Stimulated activated memory B cell treated with anti-CD40 and anti-IgM and Interleukin-4, amounts not matched to agents 10 μg/mL and 1 μg/mL and 100 μg/mL, for 72 hours (primary cell): ENCODE data around the gene OLA1.

Experiments
- ATAC-seq: fragments of 150-1000 bp; cut with Tn5 transposase; 2 replicates; pipeline ENCODE4 v1.10.0; 2021
- H3K27ac Mint-ChIP-seq: one replicate; pipeline ENCODE4 v1.8.0; 2022; ENCODE audit warnings: mild to moderate bottlenecking, mixed read lengths
- H3K27me3 Mint-ChIP-seq: one replicate; pipeline ENCODE4 v1.8.0; 2022; ENCODE audit warnings: mixed read lengths
- H3K36me3 Mint-ChIP-seq: one replicate; pipeline ENCODE4 v1.8.0; 2022; ENCODE audit warnings: mixed read lengths
- H3K4me1 Mint-ChIP-seq: one replicate; pipeline ENCODE4 v1.8.0; 2022; ENCODE audit warnings: mixed read lengths
- H3K4me3 Mint-ChIP-seq: one replicate; pipeline ENCODE4 v1.8.0; 2022; ENCODE audit warnings: mild to moderate bottlenecking, moderate library complexity, mixed read lengths
- H3K9me3 Mint-ChIP-seq: one replicate; pipeline ENCODE4 v1.8.0; 2022; ENCODE audit warnings: mixed read lengths

The OLA1 gene

DNA sequence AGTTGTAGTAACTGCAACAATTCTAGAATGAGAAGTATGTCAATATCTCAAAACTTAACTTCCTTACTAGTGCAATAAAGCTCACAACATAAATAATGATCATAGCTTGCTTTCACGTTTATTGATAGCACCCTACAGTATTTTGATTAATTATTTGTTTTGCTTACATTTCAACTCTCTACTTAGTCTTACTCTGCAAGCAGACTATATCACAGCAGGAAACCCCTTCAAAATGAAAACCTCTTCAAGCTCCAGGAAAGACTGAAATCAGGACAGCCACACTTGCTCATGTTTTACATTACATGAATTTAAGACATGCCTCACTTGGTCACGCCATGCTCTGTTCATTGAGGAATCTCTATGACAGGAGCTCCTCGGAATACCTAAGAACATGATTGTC lies 3.3 kb downstream of the OLA1 start:
- no peaks in the 10 kb centered on the region for H3K9me3 Mint-ChIP-seq
- peaks cover 24% of the 10 kb centered on the region for H3K36me3 Mint-ChIP-seq
- H3K4me1 Mint-ChIP-seq: peaks cover 24% of the 10 kb centered on the region
- no peaks in the 10 kb centered on the region for H3K27me3 Mint-ChIP-seq
- ATAC-seq: no peak
- no peak overlapping the region for H3K4me3 Mint-ChIP-seq
- H3K27ac Mint-ChIP-seq: no peak overlapping the region

DNA sequence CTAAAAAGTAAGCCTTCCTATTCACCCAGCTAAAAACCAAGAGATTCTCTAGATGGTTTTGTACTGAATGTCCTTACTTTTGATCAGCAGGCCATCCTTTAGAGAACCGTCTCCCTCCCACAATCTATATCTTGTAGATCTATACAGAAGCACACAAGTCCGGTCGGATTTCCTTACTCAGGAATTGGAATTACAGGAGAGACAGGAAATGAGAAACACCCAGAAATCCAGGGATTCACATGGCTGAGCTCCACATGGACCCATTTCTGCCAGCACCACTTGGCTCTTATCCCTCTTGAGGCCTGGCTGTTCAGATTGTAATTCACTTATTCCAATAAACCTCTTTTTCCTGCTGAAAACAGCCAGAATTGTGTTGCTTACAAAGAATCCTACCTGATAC lies 4.5 kb downstream of the OLA1 start:
- Mint-ChIP-seq H3K36me3 (peaks cover 24% of the 10 kb centered on the region), H3K4me1 (peaks cover 24% of the 10 kb centered on the region)
- no peak for ATAC-seq

DNA sequence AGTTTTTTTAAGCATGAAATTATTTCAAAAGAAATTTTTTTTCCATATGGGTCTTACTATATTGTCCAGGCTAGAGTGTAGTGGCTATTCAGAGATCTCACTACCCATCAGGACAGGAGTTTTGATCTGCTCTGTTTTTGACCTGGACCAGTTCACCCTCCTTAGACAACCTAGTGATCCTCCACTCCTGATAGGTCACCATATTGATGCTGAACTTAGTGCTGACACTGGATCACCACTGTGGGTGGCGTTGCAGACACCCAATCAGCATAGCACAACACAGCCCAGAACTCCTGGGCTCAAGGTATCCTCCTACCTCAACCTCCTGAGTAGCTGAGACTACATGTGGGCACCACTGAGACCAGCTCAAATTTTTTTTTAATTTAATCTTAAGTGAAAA lies 8.2 kb downstream of the OLA1 start:
- H3K27ac Mint-ChIP-seq: no peak overlapping the region
- H3K9me3 Mint-ChIP-seq: no peaks in the 10 kb centered on the region
- H3K4me3 Mint-ChIP-seq: no peak overlapping the region
- peaks cover 18% of the 10 kb centered on the region for H3K36me3 Mint-ChIP-seq
- peaks cover 27% of the 10 kb centered on the region for H3K4me1 Mint-ChIP-seq
- H3K27me3 Mint-ChIP-seq: no peaks in the 10 kb centered on the region
- no peak for ATAC-seq

More for the DNA sequence above, 4.5 kb downstream of the OLA1 start:
- no peak overlapping the region for H3K4me3 Mint-ChIP-seq
- H3K9me3 Mint-ChIP-seq: no peaks in the 10 kb centered on the region
- H3K27me3 Mint-ChIP-seq: no peaks in the 10 kb centered on the region
- H3K27ac Mint-ChIP-seq: no peak overlapping the region

DNA sequence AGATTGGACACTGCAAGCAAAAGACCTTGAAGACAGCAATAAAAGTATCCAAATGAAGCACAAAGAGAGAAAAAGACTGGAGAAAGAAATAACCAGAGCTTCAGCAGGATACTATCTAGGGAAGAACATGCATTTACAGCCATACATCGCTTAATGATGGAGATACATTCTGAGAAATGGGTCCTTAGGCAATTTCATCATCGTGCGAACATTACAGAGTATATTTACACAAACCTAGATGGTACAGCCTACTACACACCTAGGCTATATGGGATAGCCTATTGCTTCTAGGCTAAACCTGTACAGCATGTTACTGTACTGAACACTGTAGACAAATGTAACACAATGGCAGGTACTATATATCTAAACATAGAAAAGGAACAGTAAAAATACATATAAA lies 11.9 kb downstream of the OLA1 start:
- ATAC-seq: no peak
- Mint-ChIP-seq H3K27ac (no peak overlapping the region), H3K4me3 (no peak overlapping the region), H3K27me3 (no peaks in the 10 kb centered on the region), H3K36me3 (peaks cover 13% of the 10 kb centered on the region), H3K9me3 (no peaks in the 10 kb centered on the region), H3K4me1 (peaks cover 42% of the 10 kb centered on the region)

DNA sequence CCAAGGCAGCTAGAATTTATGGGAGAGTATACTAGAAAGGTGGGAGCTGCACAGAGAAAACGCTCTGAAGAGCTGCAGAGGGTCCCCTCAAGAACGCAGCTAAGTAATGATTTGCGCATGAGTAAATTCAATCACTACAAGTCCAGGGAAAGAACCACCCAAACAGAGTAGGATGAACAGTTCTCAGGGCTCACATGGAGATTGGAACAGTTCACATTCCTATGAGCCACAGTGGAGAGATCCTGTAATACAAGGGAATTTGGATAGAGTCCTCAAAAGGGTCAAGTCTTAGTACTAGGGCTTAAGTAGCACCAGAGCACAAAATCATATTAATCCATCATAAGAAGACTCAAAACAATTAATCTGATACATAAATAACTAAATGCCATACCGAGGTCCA lies 12.7 kb downstream of the OLA1 start:
- no peaks in the 10 kb centered on the region for H3K27me3 Mint-ChIP-seq
- peaks cover 35% of the 10 kb centered on the region for H3K4me1 Mint-ChIP-seq
- H3K4me3 Mint-ChIP-seq: no peak overlapping the region
- no peaks in the 10 kb centered on the region for H3K9me3 Mint-ChIP-seq
- no peak for ATAC-seq
- peaks cover 10% of the 10 kb centered on the region for H3K36me3 Mint-ChIP-seq
- H3K27ac Mint-ChIP-seq: no peak overlapping the region

DNA sequence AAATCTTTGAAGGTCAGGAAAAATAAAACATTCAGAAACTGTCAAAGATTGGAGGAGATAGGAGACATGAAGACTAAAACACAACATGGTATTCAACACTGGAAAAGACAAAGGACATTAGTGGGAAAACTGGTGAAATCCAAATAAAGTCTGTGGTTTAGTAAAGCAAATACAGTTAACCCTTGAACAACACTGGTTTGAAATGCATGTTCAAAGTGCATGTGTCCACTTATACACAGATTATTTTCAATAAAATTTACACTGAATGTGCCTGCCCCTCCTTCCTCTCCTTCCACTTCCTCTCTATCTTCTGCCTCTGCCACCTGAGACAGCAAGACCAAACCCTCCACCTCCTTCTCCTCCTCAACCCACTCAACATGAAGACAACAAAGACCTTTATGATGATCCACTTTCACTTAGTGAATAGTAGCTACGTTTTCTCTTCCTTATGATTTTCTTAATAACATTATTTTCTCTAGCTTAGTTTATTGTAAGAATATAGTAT lies 14.5 kb downstream of the OLA1 start:
- Mint-ChIP-seq H3K27ac (no peak overlapping the region), H3K36me3 (peaks cover 16% of the 10 kb centered on the region), H3K27me3 (no peaks in the 10 kb centered on the region), H3K4me1 (peaks cover 33% of the 10 kb centered on the region), H3K9me3 (no peaks in the 10 kb centered on the region), H3K4me3 (no peak overlapping the region)
- no peak for ATAC-seq

DNA sequence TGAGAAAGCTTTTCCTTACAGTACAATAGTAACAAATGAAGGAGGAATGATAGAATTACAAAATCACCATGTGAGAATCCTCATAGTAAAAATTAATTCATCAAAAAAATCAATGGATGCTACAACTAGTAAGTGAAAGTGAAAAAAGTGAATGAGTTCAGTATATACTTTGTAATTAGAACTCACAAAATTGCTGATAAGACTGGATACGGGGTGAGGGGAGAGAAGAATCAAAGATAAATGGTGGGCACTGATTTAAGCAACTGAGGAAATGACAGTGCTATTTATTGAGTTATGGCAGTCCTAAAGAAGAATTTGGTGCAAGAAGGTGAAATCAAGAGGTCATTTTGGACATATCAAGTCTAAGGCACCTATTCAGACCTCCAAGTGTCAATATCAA lies 20.6 kb downstream of the OLA1 start:
- peaks cover 46% of the 10 kb centered on the region for H3K36me3 Mint-ChIP-seq
- H3K4me3 Mint-ChIP-seq: no peak overlapping the region
- no peak for ATAC-seq
- H3K4me1 Mint-ChIP-seq: peaks cover 7% of the 10 kb centered on the region
- peak overlapping the region; percentile 43 for H3K27ac Mint-ChIP-seq
- no peaks in the 10 kb centered on the region for H3K9me3 Mint-ChIP-seq
- H3K27me3 Mint-ChIP-seq: no peaks in the 10 kb centered on the region

DNA sequence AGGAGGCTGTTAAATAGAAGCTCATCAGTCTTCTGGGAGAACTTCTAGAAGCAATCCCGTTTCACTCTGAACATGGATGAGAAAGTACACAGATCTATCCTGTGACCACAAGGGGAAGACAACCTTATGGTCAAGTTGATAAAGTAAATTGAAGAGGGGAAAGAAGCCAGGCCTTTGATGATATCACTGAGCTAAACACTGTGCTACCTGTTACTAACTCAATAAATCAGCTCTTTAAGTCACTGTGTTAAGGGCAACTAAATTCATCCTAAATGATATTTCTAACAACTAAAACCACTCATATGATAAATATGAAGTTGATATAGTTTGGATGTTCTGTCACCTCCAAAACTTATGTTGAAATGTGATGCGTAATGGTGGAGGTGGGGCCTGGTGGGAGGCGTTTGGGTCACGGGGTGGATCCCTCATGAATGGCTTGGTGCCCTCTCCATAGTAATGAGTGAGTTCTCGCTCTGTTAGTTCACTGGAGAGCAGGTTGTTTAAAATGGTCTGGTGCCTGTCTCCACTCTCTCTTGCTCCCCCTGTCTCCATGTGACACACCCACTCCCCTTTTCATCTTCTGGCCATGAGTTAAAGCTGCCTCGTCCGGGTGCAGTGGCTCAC lies 23.6 kb downstream of the OLA1 start:
- peaks cover 52% of the 10 kb centered on the region for H3K36me3 Mint-ChIP-seq
- H3K4me1 Mint-ChIP-seq: peaks cover 5% of the 10 kb centered on the region
- no peak overlapping the region for H3K27ac Mint-ChIP-seq
- no peak overlapping the region for H3K4me3 Mint-ChIP-seq
- no peak for ATAC-seq
- H3K9me3 Mint-ChIP-seq: no peaks in the 10 kb centered on the region
- no peaks in the 10 kb centered on the region for H3K27me3 Mint-ChIP-seq

DNA sequence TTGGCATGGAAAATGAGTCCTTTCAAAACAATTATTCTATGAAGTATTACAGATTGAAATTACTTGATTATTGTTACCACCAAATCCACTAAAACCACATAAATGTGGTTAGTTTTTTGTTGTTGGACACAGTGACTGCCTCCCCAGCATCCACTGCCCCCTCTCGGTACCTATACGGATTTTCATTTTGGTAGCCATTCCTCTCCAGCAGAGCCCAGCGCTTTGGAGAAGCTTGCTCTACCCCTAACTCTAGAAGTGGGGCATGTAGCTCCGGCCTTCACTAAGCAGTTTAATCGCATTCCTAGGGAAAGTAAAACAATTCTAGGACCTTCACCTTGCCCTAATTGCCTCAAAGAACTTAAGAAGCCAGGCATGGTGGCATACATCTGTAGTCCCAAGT lies 24.2 kb downstream of the OLA1 start:
- Mint-ChIP-seq H3K4me3 (no peak overlapping the region), H3K27ac (no peak overlapping the region), H3K27me3 (no peaks in the 10 kb centered on the region), H3K9me3 (no peaks in the 10 kb centered on the region), H3K36me3 (peaks cover 49% of the 10 kb centered on the region), H3K4me1 (peaks cover 5% of the 10 kb centered on the region)
- no peak for ATAC-seq

DNA sequence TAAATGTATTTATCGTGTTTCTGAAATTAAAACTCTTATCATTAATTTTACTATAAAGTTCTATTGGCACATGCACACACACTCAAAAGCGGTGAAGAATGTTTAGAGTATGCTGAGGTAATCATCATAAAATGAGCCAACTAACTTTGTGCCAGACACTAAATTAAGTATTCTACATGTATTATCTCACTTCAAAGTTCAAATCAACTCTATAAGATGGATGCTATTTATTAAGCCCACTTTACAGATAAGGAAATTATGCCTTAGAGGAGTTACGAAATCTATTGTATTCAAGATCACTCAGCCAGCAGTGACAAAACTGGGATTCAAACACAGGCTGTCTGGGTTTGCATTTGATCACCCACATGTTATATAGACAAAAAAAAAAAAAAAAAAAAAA lies 24.9 kb downstream of the OLA1 start:
- Mint-ChIP-seq H3K27ac (no peak overlapping the region), H3K4me1 (peaks cover 5% of the 10 kb centered on the region), H3K27me3 (no peaks in the 10 kb centered on the region), H3K4me3 (no peak overlapping the region), H3K9me3 (no peaks in the 10 kb centered on the region), H3K36me3 (peaks cover 42% of the 10 kb centered on the region)
- no peak for ATAC-seq

DNA sequence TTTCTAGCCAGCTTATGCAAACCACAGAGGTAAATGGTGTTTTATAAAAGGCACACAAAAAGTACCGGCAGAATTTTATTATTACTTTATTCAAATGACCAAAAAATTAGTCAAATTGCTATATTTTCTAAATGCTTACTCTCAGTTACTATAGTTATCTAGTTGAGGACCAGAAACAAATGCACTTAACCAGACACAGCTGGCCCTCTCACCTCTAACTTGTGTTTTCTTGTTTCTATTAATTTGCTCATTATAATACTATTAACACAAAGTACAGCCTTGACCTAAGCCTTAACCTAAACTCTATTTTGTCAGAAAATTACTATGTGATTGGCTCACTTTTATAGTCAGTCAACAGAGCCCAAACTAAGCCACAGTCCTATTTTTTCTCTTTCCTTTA lies 26.2 kb downstream of the OLA1 start:
- ATAC-seq: no peak
- H3K36me3 Mint-ChIP-seq: peaks cover 42% of the 10 kb centered on the region
- no peaks in the 10 kb centered on the region for H3K9me3 Mint-ChIP-seq
- H3K4me1 Mint-ChIP-seq: peaks cover 5% of the 10 kb centered on the region
- no peak overlapping the region for H3K27ac Mint-ChIP-seq
- no peak overlapping the region for H3K4me3 Mint-ChIP-seq
- no peaks in the 10 kb centered on the region for H3K27me3 Mint-ChIP-seq

DNA sequence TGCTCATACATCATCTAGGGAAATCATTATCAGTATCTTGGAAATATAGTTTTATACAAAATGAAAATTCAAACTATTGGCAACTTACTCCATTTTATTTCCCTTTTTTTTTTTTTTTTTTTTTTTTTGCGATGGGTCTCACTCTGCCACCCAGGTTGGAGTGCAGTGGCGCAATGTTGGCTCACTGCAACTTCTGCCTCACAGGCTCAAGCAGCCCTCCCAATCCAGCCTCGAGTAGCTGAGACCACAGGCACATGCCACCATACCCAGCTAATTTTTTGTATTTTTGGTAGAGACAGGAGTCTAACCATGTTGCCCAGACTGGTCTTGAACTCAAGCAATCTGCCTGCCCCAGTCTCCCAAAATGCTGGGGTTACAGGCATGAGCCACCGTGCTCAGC lies 29.0 kb downstream of the OLA1 start:
- Mint-ChIP-seq H3K4me1 (peaks cover 5% of the 10 kb centered on the region), H3K9me3 (no peaks in the 10 kb centered on the region), H3K4me3 (no peak overlapping the region), H3K36me3 (peaks cover 24% of the 10 kb centered on the region), H3K27ac (no peak overlapping the region), H3K27me3 (no peaks in the 10 kb centered on the region)
- no peak for ATAC-seq

DNA sequence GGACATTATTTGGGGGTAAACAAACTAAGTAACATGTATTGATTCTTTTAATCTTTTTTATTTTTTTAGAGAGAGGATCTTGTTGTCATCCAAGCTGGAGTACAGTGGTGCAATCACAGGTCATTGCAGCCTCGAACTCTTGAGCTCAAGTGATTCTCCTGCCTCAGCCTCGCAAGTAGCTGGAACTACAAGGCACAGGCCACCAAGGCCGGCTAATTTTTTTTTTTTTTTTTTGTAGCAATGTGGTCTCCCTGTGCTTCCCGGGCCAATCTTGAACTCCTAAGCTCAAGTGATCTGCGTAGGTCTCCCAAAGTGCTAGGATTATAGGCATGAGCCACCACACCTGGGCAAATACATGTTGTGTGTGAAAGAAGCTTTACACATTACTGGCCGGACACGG lies 29.6 kb downstream of the OLA1 start:
- Mint-ChIP-seq H3K4me1 (peaks cover 5% of the 10 kb centered on the region), H3K27me3 (no peaks in the 10 kb centered on the region), H3K9me3 (no peaks in the 10 kb centered on the region), H3K27ac (no peak overlapping the region), H3K36me3 (peaks cover 22% of the 10 kb centered on the region), H3K4me3 (no peak overlapping the region)
- no peak for ATAC-seq

DNA sequence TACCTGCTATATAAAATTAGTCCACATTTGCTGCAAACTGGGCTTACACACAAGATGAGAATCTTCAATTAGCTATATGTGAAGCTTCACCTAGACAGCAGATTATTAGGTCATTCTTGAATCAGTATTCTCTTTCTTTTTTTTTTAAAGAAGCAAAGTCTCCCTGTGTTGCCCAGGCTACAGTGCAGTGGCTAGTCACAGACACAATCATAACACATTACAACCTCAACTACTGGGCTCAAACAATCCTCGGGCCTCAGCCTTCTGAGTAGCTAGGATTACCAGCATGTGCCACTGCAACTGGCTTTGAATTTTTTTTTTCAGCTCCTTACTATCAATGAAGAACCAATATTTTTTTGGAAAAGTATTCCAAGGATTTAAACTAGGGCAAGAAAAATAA lies 30.5 kb downstream of the OLA1 start:
- Mint-ChIP-seq H3K27me3 (no peaks in the 10 kb centered on the region), H3K4me3 (no peak overlapping the region), H3K27ac (no peak overlapping the region), H3K36me3 (peaks cover 15% of the 10 kb centered on the region), H3K4me1 (peaks cover 5% of the 10 kb centered on the region), H3K9me3 (no peaks in the 10 kb centered on the region)
- no peak for ATAC-seq

DNA sequence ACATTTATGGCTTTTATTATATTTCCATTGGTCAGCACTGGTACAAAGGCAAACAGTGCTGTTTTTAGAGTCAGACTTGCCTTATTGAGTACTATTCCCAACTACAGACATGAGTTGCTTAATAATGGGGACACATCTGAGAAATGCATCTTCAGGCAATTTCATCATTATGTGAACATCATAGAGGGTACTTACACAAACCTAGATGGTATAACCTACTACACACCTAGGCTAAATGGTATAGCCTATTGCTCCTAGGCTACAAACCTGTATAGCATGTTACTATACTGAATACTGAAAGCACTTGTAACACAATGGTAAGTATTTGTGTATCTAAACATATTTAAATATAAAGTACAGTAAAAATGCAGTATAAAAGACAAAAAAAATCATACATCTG lies 36.4 kb downstream of the OLA1 start:
- peaks cover 13% of the 10 kb centered on the region for H3K36me3 Mint-ChIP-seq
- H3K4me1 Mint-ChIP-seq: no peaks in the 10 kb centered on the region
- no peaks in the 10 kb centered on the region for H3K27me3 Mint-ChIP-seq
- H3K27ac Mint-ChIP-seq: no peak overlapping the region
- H3K9me3 Mint-ChIP-seq: no peaks in the 10 kb centered on the region
- H3K4me3 Mint-ChIP-seq: no peak overlapping the region
- no peak for ATAC-seq

DNA sequence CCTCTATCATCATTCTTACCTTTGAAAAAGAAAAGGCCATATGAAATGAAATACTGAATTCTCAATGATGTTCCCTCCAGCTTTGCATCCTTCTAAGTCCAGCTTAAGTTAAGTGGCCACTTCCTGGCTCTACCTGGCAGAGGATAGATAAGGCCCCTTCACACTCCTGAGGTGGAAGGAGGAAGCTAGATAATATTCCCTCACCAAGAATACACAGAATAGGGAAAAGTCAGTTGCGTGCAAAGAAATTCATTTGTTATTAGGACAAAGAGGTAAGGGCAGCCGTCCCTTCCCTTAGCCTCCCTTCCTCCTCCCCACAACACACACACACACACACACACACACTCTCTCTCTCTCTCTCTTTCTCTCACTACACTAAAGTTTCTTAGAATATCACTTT lies 37.5 kb downstream of the OLA1 start:
- Mint-ChIP-seq H3K4me3 (no peak overlapping the region), H3K27me3 (no peaks in the 10 kb centered on the region), H3K27ac (no peak overlapping the region), H3K4me1 (peaks cover 10% of the 10 kb centered on the region), H3K36me3 (peaks cover 13% of the 10 kb centered on the region), H3K9me3 (no peaks in the 10 kb centered on the region)
- ATAC-seq: no peak

DNA sequence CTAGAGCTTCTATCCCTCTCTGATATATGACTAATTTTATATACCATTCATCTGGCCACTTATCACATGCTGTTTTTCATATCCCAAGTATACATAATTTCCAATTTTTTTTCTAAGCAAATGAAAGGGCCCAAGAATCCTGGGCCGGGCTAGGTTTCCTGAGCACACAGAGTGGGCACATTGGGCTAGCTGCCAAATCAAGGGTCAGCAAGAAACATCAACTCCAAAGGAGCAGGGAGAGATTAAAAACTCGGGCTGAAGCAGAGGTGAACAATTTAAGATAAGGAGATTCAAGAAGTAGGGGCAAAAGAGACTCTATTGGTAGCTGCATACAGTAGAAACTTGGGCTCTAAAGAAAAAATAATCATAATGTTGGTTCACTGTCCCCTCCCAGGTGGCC lies 39.0 kb downstream of the OLA1 start:
- no peak for ATAC-seq
- peaks cover 10% of the 10 kb centered on the region for H3K4me1 Mint-ChIP-seq
- peaks cover 24% of the 10 kb centered on the region for H3K36me3 Mint-ChIP-seq
- H3K4me3 Mint-ChIP-seq: no peak overlapping the region
- no peaks in the 10 kb centered on the region for H3K9me3 Mint-ChIP-seq
- no peaks in the 10 kb centered on the region for H3K27me3 Mint-ChIP-seq
- H3K27ac Mint-ChIP-seq: no peak overlapping the region
